HepG2 (cell line): ENCODE data around the gene MIDN. TPM values are rescaled to one million over a fixed set of nuclear protein-coding genes. Genes with fewer than 3 reads are reported as not detected.

Experiments used
- ATAC-seq: fragments of 200-7000 bp; cut with Tn5 transposase; 3 replicates; pipeline ENCODE4 v1.9.1; 2020; ENCODE audit warnings: mild to moderate bottlenecking, moderate library complexity
- BruUV-seq: library from RNA; stranded (reverse); fragments of 400-500 nt; replicated peaks from 2 replicates; lab custom pipeline; 2021; lab: Mats Ljungman, UMichigan
- CTCF ChIA-PET: fragments of 300-600 bp; formaldehyde crosslinking; extraction: SDS; loops from one replicate; lab custom pipeline; 2021; ENCODE audit warnings: low total read pairs, inconsistent platforms, low intra/inter-chr PET ratio; lab: Yijun Ruan, JAX
- POLR2A ChIA-PET: fragments of 350-600 bp; sonication (Branson Sonifier 250); formaldehyde crosslinking; loops from one replicate; lab custom pipeline; 2020; ENCODE audit warnings: antibody characterized with exemption, inconsistent platforms; lab: Yijun Ruan, JAX
- DNase-seq: peaks from one replicate; pipeline ENCODE4 v3.0.0-alpha.2; 2015; ENCODE audit warnings: low spot score
- FAIRE-seq: peaks from 3 replicates; lab custom pipeline; 2011; peaks lifted over from hg19 to GRCh38; lab: Jason Lieb, UNC
- H2AFZ ChIP-seq: one replicate; pipeline ENCODE4 v1.6.1; 2011; ENCODE audit warnings: low read length, inconsistent platforms
- H3K27ac ChIP-seq: fragments of 300-600 bp; 3 replicates; pipeline ENCODE4 v1.8.0; 2011; ENCODE audit warnings: mixed run types, mild to moderate bottlenecking, mixed read lengths, low read length, inconsistent platforms; ENCODE audit not compliant: insufficient read depth; ENCODE audit errors: extremely low read length
- H3K27me3 ChIP-seq, 2 experiments: fragments of 200-600 bp in 1 of 2; 2 replicates in 1 of 2; 3 replicates in 1 of 2; pipeline versions ENCODE4 v1.6.0 to v1.8.0; 2011; ENCODE audit warnings: low read length in 2 of 2, mild to moderate bottlenecking in 2 of 2, moderate library complexity in 2 of 2, inconsistent platforms in 1 of 2; ENCODE audit not compliant: insufficient read depth in 2 of 2, control insufficient read depth in 1 of 2
- H3K36me3 ChIP-seq, 2 experiments: fragments of 200-600 bp in 1 of 2; replicated peaks in 1 of 2; 2 replicates in 1 of 2; 3 replicates in 1 of 2; pipeline versions ENCODE4 v1.5.1 to v1.8.0; 2011; ENCODE audit warnings: low read length in 2 of 2, inconsistent platforms in 1 of 2; ENCODE audit not compliant: insufficient read depth in 2 of 2, control insufficient read depth in 1 of 2
- H3K4me1 ChIP-seq: 2 replicates; pipeline ENCODE4 v1.5.1; 2012; ENCODE audit warnings: low read length, inconsistent platforms; ENCODE audit not compliant: insufficient read depth
- H3K4me2 ChIP-seq: 2 replicates; pipeline ENCODE4 v1.6.0; 2011; ENCODE audit warnings: low read depth, low read length, inconsistent platforms
- H3K4me3 ChIP-seq, 3 experiments: fragments of 200-600 bp in 1 of 3; sonication (generic), shearing (Covaris generic) in 1 of 3; replicated peaks in 1 of 3; 2 replicates each; pipeline ENCODE4 v1.5.1; 2011 to 2016; ENCODE audit warnings: low read length in 3 of 3, inconsistent platforms in 2 of 3, low read depth in 2 of 3, mild to moderate bottlenecking in 2 of 3, control low read depth in 1 of 3, mixed read lengths in 1 of 3; ENCODE audit not compliant: insufficient read depth in 1 of 3
- H3K79me2 ChIP-seq: one replicate; pipeline ENCODE4 v1.6.1; 2011; ENCODE audit warnings: low read length, inconsistent platforms; ENCODE audit not compliant: insufficient read depth
- H3K9ac ChIP-seq: 2 replicates; pipeline ENCODE4 v1.6.0; 2011; ENCODE audit warnings: mild to moderate bottlenecking, low read depth, low read length, inconsistent platforms; ENCODE audit not compliant: insufficient read depth
- H3K9me3 ChIP-seq: 2 replicates; pipeline ENCODE4 v1.5.1; 2012; ENCODE audit warnings: mild to moderate bottlenecking, low read length
- H4K20me1 ChIP-seq: 2 replicates; pipeline ENCODE4 v1.6.0; 2011; ENCODE audit warnings: inconsistent platforms, mild to moderate bottlenecking, low read length, moderate library complexity; ENCODE audit not compliant: insufficient read depth
- AGO2 ChIP-seq: fragments of 200-400 bp; formaldehyde crosslinking; optimal IDR thresholded peaks from 2 replicates; pipeline ENCODE3; 2017; ENCODE audit warnings: mild to moderate bottlenecking, low read depth, low read length, moderate library complexity
- NFE2L2 ChIP-seq: fragments of 150-350 bp; IDR thresholded peaks from 2 replicates; pipeline ENCODE4 v1.6.1; 2014; ENCODE audit warnings: low read length
- POLR2AphosphoS5 ChIP-seq: IDR thresholded peaks from 2 replicates; pipeline ENCODE4 v1.6.1; 2012; ENCODE audit warnings: low read depth, low read length
- POLR2G ChIP-seq: fragments of 200-400 bp; formaldehyde crosslinking; IDR thresholded peaks from 2 replicates; pipeline ENCODE4 v1.6.1; 2018; ENCODE audit warnings: mild to moderate bottlenecking, low read depth, low read length, moderate library complexity
- RBFOX2 ChIP-seq: fragments of 200-400 bp; formaldehyde crosslinking; IDR thresholded peaks from 2 replicates; pipeline ENCODE4 v1.6.1; 2017; ENCODE audit warnings: low read depth, mild to moderate bottlenecking, low read length
- ZBTB7A ChIP-seq: sonication (generic); formaldehyde crosslinking; IDR thresholded peaks from 2 replicates; pipeline ENCODE4 v1.8.0; 2022; ENCODE audit warnings: mild to moderate bottlenecking, missing genetic modification reagents
- ZC3H4 ChIP-seq: sonication (generic); formaldehyde crosslinking; IDR thresholded peaks from 2 replicates; pipeline ENCODE4 v1.4.0; 2020; ENCODE audit warnings: missing genetic modification reagents, borderline replicate concordance
- ZNF468 ChIP-seq: sonication (generic); formaldehyde crosslinking; IDR thresholded peaks from 2 replicates; pipeline ENCODE4 v1.8.0; 2022; ENCODE audit warnings: mild to moderate bottlenecking, moderate library complexity, missing genetic modification reagents
- ZNF607 ChIP-seq: sonication (generic); formaldehyde crosslinking; IDR thresholded peaks from 2 replicates; pipeline ENCODE4 v1.5.1; 2020; ENCODE audit warnings: missing genetic modification reagents, mild to moderate bottlenecking, borderline replicate concordance
- WGBS: methylation state at CpG from one replicate; pipeline ENCODE4 v1.1.6; 2017; ENCODE audit warnings: low lambda C conversion rate; 5-methylcytosine and 5-hydroxymethylcytosine counted together
- in situ Hi-C: cut with HindIII; loops from 2 replicates; pipeline ENCODE4 v1.10.0; 2017; ENCODE audit warnings: low pct_unique_long_range_greater_than_20kb; ENCODE audit not compliant: extremely low pct_ligation_motif_present
- intact Hi-C: fragments of 100-400 bp; cut with micrococcal nuclease; formaldehyde crosslinking; loops from one replicate; pipeline ENCODE4 v1.10.0; 2022; ENCODE audit not compliant: unreplicated experiment
- polyA plus RNA-seq, 8 experiments: library from polyadenylated mRNA; depleted of rRNA in 3 of 8; stranded (reverse) in 7 of 8; unstranded in 1 of 8; fragments of >200 nt; fragmentation: Illumina TruSeq in 4 of 8; extraction: Trizol in 4 of 8; gene quantifications; 2 replicates each; pipeline versions ENCODE4 v1.2.1 to v1.2.3, GENCODE V29; 2011 to 2016; ENCODE audit warnings: low read depth in 4 of 8, missing spikeins in 1 of 8, mixed read lengths in 1 of 8; ENCODE audit not compliant: insufficient read depth in 1 of 8
- total RNA-seq, 5 experiments: library from RNA; depleted of rRNA; stranded (reverse); fragments of >200 nt; fragmentation: Illumina TruSeq; extraction: Trizol; gene quantifications; 2 replicates each; pipeline ENCODE4 v1.2.3, GENCODE V29; 2016; ENCODE audit warnings: low read depth in 1 of 5
- TF ChIP-seq, protein P1 (sequence below): sonication (generic); formaldehyde crosslinking; IDR thresholded peaks from 2 replicates; pipeline ENCODE4 v1.4.0; 2020; ENCODE audit warnings: missing genetic modification reagents
- TF ChIP-seq, protein P2 (sequence below): sonication (generic); formaldehyde crosslinking; IDR thresholded peaks from 2 replicates; pipeline ENCODE4 v1.5.0; 2020; ENCODE audit warnings: mild to moderate bottlenecking, missing genetic modification reagents

The MIDN gene
- total and polyA plus RNA-seq, 2 of the 13 experiments (the other 11 are each of a cell fraction or from before 2014, with no cell fraction given) = 8.4 to 18.0 TPM

- no peak for FAIRE-seq
- WGBS = 92% methylated on average over 20 of the region's 26 CpGs
- H3K36me3 ChIP-seq = peaks cover 19 to 46% of the 10 kb centered on the region in 2 experiments
- H3K27ac ChIP-seq = peak overlapping the region; percentile 85
- no peaks in the 10 kb centered on the region for H3K27me3 ChIP-seq
- H3K4me3 ChIP-seq = peak overlapping the region in 2 of 3 experiments; percentile 59 to 83; a peak in 1 of 6 replicates
- peaks cover 36% of the 10 kb centered on the region for H4K20me1 ChIP-seq
- peak overlapping the region; percentile 90; the same call in 1 of the 2 replicates for H3K9ac ChIP-seq
- H3K9me3 ChIP-seq = no peaks in the 10 kb centered on the region
- intact Hi-C loops (no loop called here), in situ Hi-C loops (no loop called here)
- no peak overlapping the region for H2AFZ ChIP-seq
- ATAC-seq = no peak
- H3K4me2 ChIP-seq = peak overlapping the region; percentile 100
- POLR2A ChIA-PET = interaction anchor here (1.3 to 4.2 kb wide), 3 partner anchors 26 to 103 kb away, joined by 4 to 41 read pairs (median 5); no protein-coding TSS in a partner anchor
- BruUV-seq = no TSS peak
- CTCF ChIA-PET = no interaction called here
- peak; percentile 33 for TF ChIP-seq RBFOX2
- peak; percentile 17; the same call in 1 of the 2 replicates for TF ChIP-seq POLR2G
- peak; percentile 91 for TF ChIP-seq AGO2
- no peak for TF ChIP-seq ZBTB7A (CRISPR knock-in tag)
- TF ChIP-seq ZNF607 (CRISPR knock-in tag) = 0 out of 2 replicates have a peak, but pooled peaks have one; percentile 26
- no peak for TF ChIP-seq NFE2L2
- peak; percentile 59 for TF ChIP-seq POLR2AphosphoS5
- TF ChIP-seq ZC3H4 (CRISPR knock-in tag) = peak; percentile 83; the same call in 1 of the 2 replicates
- TF ChIP-seq, protein P1, sequence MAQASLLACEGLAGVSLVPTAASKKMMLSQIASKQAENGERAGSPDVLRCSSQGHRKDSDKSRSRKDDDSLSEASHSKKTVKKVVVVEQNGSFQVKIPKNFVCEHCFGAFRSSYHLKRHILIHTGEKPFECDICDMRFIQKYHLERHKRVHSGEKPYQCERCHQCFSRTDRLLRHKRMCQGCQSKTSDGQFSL = peak; percentile 68; the same call in 1 of the 2 replicates
- TF ChIP-seq, protein P2, sequence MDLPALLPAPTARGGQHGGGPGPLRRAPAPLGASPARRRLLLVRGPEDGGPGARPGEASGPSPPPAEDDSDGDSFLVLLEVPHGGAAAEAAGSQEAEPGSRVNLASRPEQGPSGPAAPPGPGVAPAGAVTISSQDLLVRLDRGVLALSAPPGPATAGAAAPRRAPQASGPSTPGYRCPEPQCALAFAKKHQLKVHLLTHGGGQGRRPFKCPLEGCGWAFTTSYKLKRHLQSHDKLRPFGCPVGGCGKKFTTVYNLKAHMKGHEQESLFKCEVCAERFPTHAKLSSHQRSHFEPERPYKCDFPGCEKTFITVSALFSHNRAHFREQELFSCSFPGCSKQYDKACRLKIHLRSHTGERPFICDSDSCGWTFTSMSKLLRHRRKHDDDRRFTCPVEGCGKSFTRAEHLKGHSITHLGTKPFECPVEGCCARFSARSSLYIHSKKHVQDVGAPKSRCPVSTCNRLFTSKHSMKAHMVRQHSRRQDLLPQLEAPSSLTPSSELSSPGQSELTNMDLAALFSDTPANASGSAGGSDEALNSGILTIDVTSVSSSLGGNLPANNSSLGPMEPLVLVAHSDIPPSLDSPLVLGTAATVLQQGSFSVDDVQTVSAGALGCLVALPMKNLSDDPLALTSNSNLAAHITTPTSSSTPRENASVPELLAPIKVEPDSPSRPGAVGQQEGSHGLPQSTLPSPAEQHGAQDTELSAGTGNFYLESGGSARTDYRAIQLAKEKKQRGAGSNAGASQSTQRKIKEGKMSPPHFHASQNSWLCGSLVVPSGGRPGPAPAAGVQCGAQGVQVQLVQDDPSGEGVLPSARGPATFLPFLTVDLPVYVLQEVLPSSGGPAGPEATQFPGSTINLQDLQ (CRISPR knock-in tag) = peak; percentile 33; the same call in 1 of the 2 replicates
- TF ChIP-seq ZNF468 (CRISPR knock-in tag) = no peak
- no peak for DNase-seq
- H3K79me2 ChIP-seq = peaks cover 34% of the 10 kb centered on the region
- peaks cover 77% of the 10 kb centered on the region for H3K4me1 ChIP-seq
Measured at GRCh38 chr19:1270854-1271527, 22.6 kb downstream of the MIDN start.
